ENCODE results near the gene GRM7.

The GRM7 gene

GRCh38 chr3:6985848-6986247, 124.9 kb downstream of the GRM7 start:
- no peak for DNase-seq

- no peak for DNase-seq
These were observed 128.8 kb downstream of the GRM7 start for GRCh38 chr3:6989608-6990291.

- peak in 1 of 3 experiments; percentile 23 for DNase-seq
These were observed 133.3 kb downstream of the GRM7 start for GRCh38 chr3:6994081-6994668.

GRCh38 chr3:7000501-7000900, 139.6 kb downstream of the GRM7 start:
- DNase-seq = no peak

GRCh38 chr3:7001370-7001769, 140.5 kb downstream of the GRM7 start:
- DNase-seq = no peak

GRCh38 chr3:7015683-7016440, 154.9 kb downstream of the GRM7 start:
- no peak for DNase-seq

GRCh38 chr3:7025581-7026300, 164.8 kb downstream of the GRM7 start:
- DNase-seq = no peak

GRCh38 chr3:7029562-7029961, 168.6 kb downstream of the GRM7 start:
- DNase-seq = no peak

- no peak for DNase-seq
These were observed 177.5 kb downstream of the GRM7 start for GRCh38 chr3:7038394-7038793.

- no peak for DNase-seq
These were observed 201.8 kb downstream of the GRM7 start for GRCh38 chr3:7062714-7063113.

GRCh38 chr3:7070461-7070860, 209.5 kb downstream of the GRM7 start:
- DNase-seq = no peak

- peak in 1 of 3 experiments; percentile 5 for DNase-seq
These were observed 213.3 kb downstream of the GRM7 start for GRCh38 chr3:7074217-7074616.

GRCh38 chr3:7075117-7075516, 214.2 kb downstream of the GRM7 start:
- no peak for DNase-seq

GRCh38 chr3:7075901-7076300, 215.0 kb downstream of the GRM7 start:
- DNase-seq = no peak

GRCh38 chr3:7082244-7082643, 221.3 kb downstream of the GRM7 start:
- no peak for DNase-seq

GRCh38 chr3:7086417-7086816, 225.5 kb downstream of the GRM7 start:
- no peak for DNase-seq

GRCh38 chr3:7095116-7095515, 234.2 kb downstream of the GRM7 start:
- no peak for DNase-seq

- DNase-seq = peak in 1 of 3 experiments; percentile 6
These were observed 239.2 kb downstream of the GRM7 start for GRCh38 chr3:7100136-7100535.

GRCh38 chr3:7106635-7107034, 245.7 kb downstream of the GRM7 start:
- no peak for DNase-seq

GRCh38 chr3:7112523-7113056, 251.7 kb downstream of the GRM7 start:
- no peak for DNase-seq

GRCh38 chr3:7144697-7145308, 283.9 kb downstream of the GRM7 start:
- peak; percentile 0 to 35 (median 2) for DNase-seq

- DNase-seq = no peak
These were observed 285.6 kb downstream of the GRM7 start for GRCh38 chr3:7146529-7146928.

- no peak for DNase-seq
These were observed 297.6 kb downstream of the GRM7 start for GRCh38 chr3:7158516-7158915.
